Neural cell (in vitro differentiated cells): Measurements from ENCODE around the gene L3MBTL2.

Experiments used
- CTCF ChIP-seq: fragments of 450-650 bp; IDR thresholded peaks from 2 replicates; pipeline ENCODE4 v1.5.1; 2014; ENCODE audit warnings: antibody characterized with exemption, mild to moderate bottlenecking, moderate library complexity; ENCODE audit not compliant: poor library complexity, severe bottlenecking
- EP300 ChIP-seq: fragments of 450-650 bp; conservative IDR thresholded peaks from 2 replicates; pipeline ENCODE4 v1.6.1; 2014; ENCODE audit warnings: antibody characterized with exemption, mild to moderate bottlenecking, moderate library complexity; ENCODE audit not compliant: poor library complexity, severe bottlenecking
- EZH2 ChIP-seq: fragments of 200-600, 300-800 bp; shearing (Covaris generic), sonication (generic); IDR thresholded peaks from 2 replicates; pipeline ENCODE4 v1.6.1; 2014; ENCODE audit warnings: antibody characterized with exemption, low read length, borderline replicate concordance, mild to moderate bottlenecking; ENCODE audit not compliant: insufficient read depth, poor library complexity, severe bottlenecking
- RAD21 ChIP-seq: fragments of 450-650 bp; conservative IDR thresholded peaks from 2 replicates; pipeline ENCODE4 v1.6.1; 2014; ENCODE audit warnings: antibody characterized with exemption, mild to moderate bottlenecking, moderate library complexity
- TAF1 ChIP-seq: IDR thresholded peaks from 2 replicates; pipeline ENCODE4 v1.6.1; 2012; ENCODE audit warnings: low read depth

DNA sequence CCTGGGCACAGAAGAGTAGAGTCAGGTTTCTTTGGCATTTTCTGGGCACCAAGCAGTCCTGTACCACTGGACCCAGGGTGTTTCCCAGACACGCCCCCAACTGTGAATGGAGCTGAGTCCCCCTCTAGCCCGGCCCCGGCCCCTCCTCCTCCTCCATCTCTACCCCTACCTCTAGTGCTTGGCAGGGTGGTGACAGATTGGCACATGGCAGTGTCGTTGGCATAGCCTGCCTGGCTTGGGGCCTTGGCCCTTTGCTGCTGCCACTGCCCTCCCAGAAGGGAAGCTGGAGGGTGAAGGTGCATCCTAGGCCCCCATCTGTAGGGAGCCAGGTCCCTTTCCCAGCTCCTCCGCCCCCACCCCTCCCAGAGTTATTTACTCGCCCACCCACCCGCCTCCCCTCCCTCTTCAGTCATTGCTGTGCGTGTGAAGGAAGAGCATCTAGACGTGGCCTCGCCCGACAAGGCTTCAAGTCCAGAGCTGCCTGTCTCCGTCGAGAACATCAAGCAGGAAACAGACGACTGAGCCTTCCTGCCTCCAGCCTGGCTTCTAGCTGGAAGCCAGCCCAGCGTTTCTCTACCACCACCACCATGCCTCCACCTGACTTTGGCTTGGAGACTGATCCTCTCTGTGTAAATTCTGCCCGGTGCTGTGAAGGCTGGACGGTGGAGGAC lies 24.8 kb downstream of the L3MBTL2 start:
- TF ChIP-seq CTCF (no peak), TAF1 (no peak), EZH2 (no peak), EP300 (no peak), RAD21 (no peak)
